Smooth muscle cell of the pulmonary artery (primary cell): Measurements from ENCODE around the gene EGR4. TPM values are rescaled to one million over a fixed set of nuclear protein-coding genes. Genes with fewer than 3 reads are reported as not detected.

Experiments used
- total RNA-seq: library from RNA; depleted of rRNA; stranded (reverse); fragments of >200 nt; gene quantifications from 2 replicates; pipeline ENCODE4 v1.2.3, GENCODE V29; 2014

The EGR4 gene
- not detected in 2 replicates for total RNA-seq

DNA sequence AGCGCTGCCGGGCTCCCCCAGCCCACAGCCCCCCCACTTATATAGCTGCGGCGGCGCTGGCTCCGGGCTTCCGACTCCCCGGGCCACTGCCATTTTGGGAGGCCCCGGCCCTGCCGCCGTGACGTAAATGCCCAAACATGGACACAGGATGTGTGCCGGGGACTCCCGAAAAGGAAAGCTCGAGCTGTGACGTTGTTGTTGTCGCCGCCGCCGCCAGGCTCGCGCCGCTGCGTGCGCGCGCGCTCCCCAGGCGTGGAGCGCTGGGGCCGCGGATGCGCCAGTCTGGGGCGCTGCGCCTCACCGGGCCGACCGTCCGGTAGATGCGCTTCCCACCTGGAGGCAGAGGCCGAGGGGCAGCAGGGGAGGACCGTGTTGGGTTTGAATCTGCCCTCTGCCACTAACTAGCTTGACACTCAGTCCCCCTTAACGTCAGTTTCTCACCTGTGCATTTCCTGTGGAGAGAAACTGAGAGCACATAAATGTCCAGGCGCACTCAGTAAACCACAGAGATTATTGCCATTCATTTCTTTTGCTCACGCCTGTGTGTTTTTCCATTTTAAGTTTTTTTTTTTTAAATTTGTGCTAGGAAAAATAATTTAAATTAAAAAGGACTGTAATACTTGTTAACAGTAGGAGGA lies at the start of gene EGR4:
EGR4 (minus strand) TSS at position 15 of the 638 bp plus-strand sequence. CDS start 231 bp downstream, outside the sequence.

DNA sequence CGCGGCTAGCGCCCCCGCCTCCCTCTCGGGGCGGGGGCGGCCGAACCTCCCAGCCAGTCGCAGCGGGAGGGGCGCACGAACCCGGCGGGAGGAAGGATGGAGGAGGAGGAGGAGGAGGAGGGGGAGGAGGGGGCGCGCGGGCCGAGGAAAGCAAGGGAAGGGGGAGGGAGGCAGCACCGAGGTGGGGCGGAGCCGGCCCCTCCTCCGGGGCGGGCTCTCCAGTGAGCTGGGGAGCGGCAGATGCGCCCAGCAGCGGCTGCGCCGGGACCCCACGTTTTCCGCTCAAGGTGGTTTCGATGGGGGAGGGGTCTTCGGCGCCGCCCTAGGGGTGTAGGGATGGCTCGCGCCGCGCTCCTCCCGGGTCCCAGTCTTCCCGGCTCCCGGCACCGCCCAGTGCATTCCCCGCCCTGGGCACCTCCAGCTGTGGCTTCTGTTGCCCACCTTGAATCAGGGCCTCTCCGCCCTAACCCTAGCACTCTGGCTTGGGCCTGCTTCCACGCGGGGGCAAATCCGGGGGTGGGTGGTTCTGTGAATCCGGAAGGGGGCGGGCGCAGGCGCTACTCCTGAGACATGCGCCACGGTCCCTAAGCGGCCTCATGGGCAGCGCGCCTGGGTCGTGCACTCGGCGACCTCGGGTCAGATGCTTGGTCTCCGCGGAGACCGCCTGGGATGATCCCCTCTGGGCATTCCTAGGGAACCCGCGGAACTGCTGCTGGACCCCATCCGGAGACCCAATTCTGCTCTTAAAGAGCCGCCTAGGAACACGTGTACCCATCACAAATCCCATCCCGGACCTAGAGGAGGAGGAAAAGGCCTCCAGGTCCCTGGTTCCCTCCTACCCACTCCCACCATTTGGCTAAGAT lies 8.8 kb downstream of the EGR4 start, which contains the start of gene FBXO41:
FBXO41 (minus strand) TSS at position 183 of the 863 bp plus-strand sequence. CDS start 14,848 bp downstream, outside the sequence.

Other genes with a start within 250 kb of the EGR4 start
- gene SFXN5, start 221.8 kb downstream of the EGR4 start, total RNA-seq, result 11.6 and 14.0 TPM in 2 replicates
- 59.6 and 81.0 TPM in 2 replicates for gene RAB11FIP5, start 180.6 kb downstream of the EGR4 start, total RNA-seq
- gene NOTO, start 91.0 kb downstream of the EGR4 start, total RNA-seq, result not detected in 2 replicates
- 23.3 and 29.3 TPM in 2 replicates for gene SMYD5, start 79.3 kb downstream of the EGR4 start, total RNA-seq
- gene PRADC1, start 60.3 kb downstream of the EGR4 start, total RNA-seq, result 9.8 and 13.1 TPM in 2 replicates
- 273 and 296 TPM in 2 replicates for gene CCT7, start 59.2 kb downstream of the EGR4 start, total RNA-seq
- 0.72 and 2.0 TPM in 2 replicates for gene FBXO41, start 9.1 kb downstream of the EGR4 start, total RNA-seq
- gene ALMS1, start 92.3 kb upstream of the EGR4 start, total RNA-seq, result 18.4 and 19.7 TPM in 2 replicates